Skeletal muscle satellite cell (primary cell): ENCODE data around the gene KLHL2.
"Not testable (repeated sequence)": the region's sequence is repeated elsewhere in the genome, so short reads cannot be mapped to it uniquely, and the experiment has no call there.

Experiments
- H3K27me3 ChIP-seq: 2 replicates; pipeline ENCODE4 v1.7.0; 2013; ENCODE audit warnings: low read length; ENCODE audit not compliant: control insufficient read depth, insufficient read depth
- H3K36me3 ChIP-seq: 2 replicates; pipeline ENCODE4 v1.7.0; 2013; ENCODE audit warnings: mild to moderate bottlenecking, control low read depth, low read length; ENCODE audit not compliant: insufficient read depth
- H3K4me1 ChIP-seq: 2 replicates; pipeline ENCODE4 v1.7.0; 2013; ENCODE audit warnings: low read length; ENCODE audit not compliant: control insufficient read depth, insufficient read depth
- H3K4me2 ChIP-seq: 2 replicates; pipeline ENCODE4 v1.7.0; 2013; ENCODE audit warnings: mild to moderate bottlenecking, low read length
- H3K4me3 ChIP-seq: 2 replicates; pipeline ENCODE4 v1.7.0; 2013; ENCODE audit warnings: low read length
- H3K9ac ChIP-seq: 2 replicates; pipeline ENCODE4 v1.7.0; 2013; ENCODE audit warnings: mild to moderate bottlenecking, low read depth, low read length, moderate library complexity
- H3K9me3 ChIP-seq: replicated peaks from 2 replicates; pipeline ENCODE4 v1.7.0; 2013; ENCODE audit warnings: mild to moderate bottlenecking, control low read depth, low read length

KLHL2 gene

GRCh38 chr4:165273443-165273842 lies 66.1 kb downstream of the KLHL2 start:
- H3K4me3 ChIP-seq, H3K27me3 ChIP-seq, H3K4me1 ChIP-seq, H3K9ac ChIP-seq, H3K9me3 ChIP-seq, H3K36me3 ChIP-seq, H3K4me2 ChIP-seq: not testable (repeated sequence)

GRCh38 chr4:165275357-165275756 lies 68.0 kb downstream of the KLHL2 start:
- H3K36me3 ChIP-seq, H3K4me1 ChIP-seq, H3K4me3 ChIP-seq, H3K4me2 ChIP-seq, H3K27me3 ChIP-seq, H3K9ac ChIP-seq, H3K9me3 ChIP-seq: not testable (repeated sequence)

- H3K9ac ChIP-seq, H3K36me3 ChIP-seq, H3K9me3 ChIP-seq, H3K4me1 ChIP-seq, H3K4me2 ChIP-seq, H3K4me3 ChIP-seq, H3K27me3 ChIP-seq: not testable (repeated sequence)
Observed at GRCh38 chr4:165279531-165279930, 72.2 kb downstream of the KLHL2 start.

- H3K4me3 ChIP-seq, H3K9me3 ChIP-seq, H3K9ac ChIP-seq, H3K27me3 ChIP-seq, H3K4me2 ChIP-seq, H3K36me3 ChIP-seq: not testable (repeated sequence)
- peaks cover 16% of the 10 kb centered on the region for H3K4me1 ChIP-seq
Observed at GRCh38 chr4:165284697-165285096, 77.3 kb downstream of the KLHL2 start.

- H3K27me3 ChIP-seq, H3K9me3 ChIP-seq, H3K4me3 ChIP-seq, H3K4me2 ChIP-seq, H3K36me3 ChIP-seq, H3K9ac ChIP-seq: not testable (repeated sequence)
- peaks cover 16% of the 10 kb centered on the region for H3K4me1 ChIP-seq
Observed at GRCh38 chr4:165286619-165287340, 79.4 kb downstream of the KLHL2 start.

GRCh38 chr4:165288226-165288625 lies 80.9 kb downstream of the KLHL2 start:
- H3K9ac ChIP-seq: no peak overlapping the region
- H3K9me3 ChIP-seq: no peaks in the 10 kb centered on the region
- peaks cover 16% of the 10 kb centered on the region for H3K4me1 ChIP-seq
- H3K27me3 ChIP-seq: no peaks in the 10 kb centered on the region
- no peak overlapping the region for H3K4me3 ChIP-seq
- peak overlapping the region; percentile 40 for H3K4me2 ChIP-seq
- no peaks in the 10 kb centered on the region for H3K36me3 ChIP-seq

GRCh38 chr4:165288639-165289422 lies 81.5 kb downstream of the KLHL2 start:
- Histone ChIP-seq H3K4me3 (no peak overlapping the region), H3K4me2 (peak overlapping the region; percentile 40), H3K36me3 (no peaks in the 10 kb centered on the region)

GRCh38 chr4:165289423-165289785 lies 82.0 kb downstream of the KLHL2 start:
- no peak overlapping the region for H3K4me3 ChIP-seq
- H3K9me3 ChIP-seq: no peaks in the 10 kb centered on the region
- no peak overlapping the region for H3K4me2 ChIP-seq
- peaks cover 16% of the 10 kb centered on the region for H3K4me1 ChIP-seq
- no peak overlapping the region for H3K9ac ChIP-seq
- no peaks in the 10 kb centered on the region for H3K36me3 ChIP-seq
- H3K27me3 ChIP-seq: no peaks in the 10 kb centered on the region

More at GRCh38 chr4:165288639-165289422, 81.5 kb downstream of the KLHL2 start:
- Histone ChIP-seq H3K9ac (no peak overlapping the region), H3K4me1 (peaks cover 16% of the 10 kb centered on the region), H3K27me3 (no peaks in the 10 kb centered on the region), H3K9me3 (no peaks in the 10 kb centered on the region)

GRCh38 chr4:165293061-165293460 lies 85.7 kb downstream of the KLHL2 start:
- no peaks in the 10 kb centered on the region for H3K27me3 ChIP-seq
- no peak overlapping the region for H3K4me3 ChIP-seq
- H3K9me3 ChIP-seq: no peaks in the 10 kb centered on the region
- no peak overlapping the region for H3K9ac ChIP-seq
- peaks cover 15% of the 10 kb centered on the region for H3K4me1 ChIP-seq
- H3K4me2 ChIP-seq: no peak overlapping the region
- H3K36me3 ChIP-seq: peaks cover 5% of the 10 kb centered on the region

- Histone ChIP-seq H3K4me1 (peaks cover 6% of the 10 kb centered on the region), H3K9me3 (no peaks in the 10 kb centered on the region), H3K4me3 (no peak overlapping the region), H3K27me3 (no peaks in the 10 kb centered on the region), H3K9ac (no peak overlapping the region), H3K36me3 (peaks cover 5% of the 10 kb centered on the region), H3K4me2 (no peak overlapping the region)
Observed at GRCh38 chr4:165293927-165294649, 86.7 kb downstream of the KLHL2 start.

- H3K4me2 ChIP-seq: no peak overlapping the region
- H3K9me3 ChIP-seq: no peaks in the 10 kb centered on the region
- no peak overlapping the region for H3K4me3 ChIP-seq
- no peaks in the 10 kb centered on the region for H3K27me3 ChIP-seq
- H3K36me3 ChIP-seq: peaks cover 5% of the 10 kb centered on the region
- H3K4me1 ChIP-seq: no peaks in the 10 kb centered on the region
- no peak overlapping the region for H3K9ac ChIP-seq
Observed at GRCh38 chr4:165294907-165295306, 87.5 kb downstream of the KLHL2 start.
